H9 (cell line): ENCODE measurements around the gene SPRN. TPM values are rescaled to one million over a fixed set of nuclear protein-coding genes. Genes with fewer than 3 reads are reported as not detected.

Source experiments
- DNase-seq: peaks from one replicate; pipeline ENCODE4 v3.0.0-alpha.2; 2017
- H2AFZ ChIP-seq: one replicate; pipeline ENCODE4 v1.6.1; 2013; ENCODE audit warnings: mild to moderate bottlenecking, low read length, control low read depth, moderate library complexity
- H2AK5ac ChIP-seq: 2 replicates; pipeline ENCODE4 v1.6.1; 2013; ENCODE audit warnings: low read length, control low read depth, mixed read lengths; ENCODE audit not compliant: insufficient read length
- H2BK120ac ChIP-seq: one replicate; pipeline ENCODE4 v1.6.1; 2013; ENCODE audit warnings: low read depth, mild to moderate bottlenecking, low read length, control low read depth, inconsistent platforms; ENCODE audit not compliant: poor library complexity, severe bottlenecking
- H2BK12ac ChIP-seq: 2 replicates; pipeline ENCODE4 v1.6.1; 2013; ENCODE audit warnings: low read length, control low read depth, mixed read lengths, low read depth; ENCODE audit not compliant: insufficient read length
- H2BK15ac ChIP-seq: 2 replicates; pipeline ENCODE4 v1.6.1; 2013; ENCODE audit warnings: low read depth, low read length, control low read depth
- H2BK20ac ChIP-seq: one replicate; pipeline ENCODE4 v1.6.1; 2013; ENCODE audit warnings: low read depth, mild to moderate bottlenecking, low read length, control low read depth, inconsistent platforms; ENCODE audit not compliant: poor library complexity, severe bottlenecking
- H2BK5ac ChIP-seq: 2 replicates; pipeline ENCODE4 v1.6.1; 2013; ENCODE audit warnings: low read length, control low read depth, mixed read lengths; ENCODE audit not compliant: insufficient read length
- H3K14ac ChIP-seq: 2 replicates; pipeline ENCODE4 v1.6.1; 2013; ENCODE audit warnings: low read length, control low read depth; ENCODE audit not compliant: insufficient read depth
- H3K18ac ChIP-seq: 2 replicates; pipeline ENCODE4 v1.6.1; 2013; ENCODE audit warnings: low read depth, mild to moderate bottlenecking, mixed read lengths, low read length, control low read depth; ENCODE audit not compliant: insufficient read length
- H3K23ac ChIP-seq: 2 replicates; pipeline ENCODE4 v1.6.1; 2013; ENCODE audit warnings: low read length, control low read depth, mixed read lengths, low read depth; ENCODE audit not compliant: insufficient read length
- H3K23me2 ChIP-seq: 2 replicates; pipeline ENCODE4 v1.6.1; 2013; ENCODE audit warnings: low read depth, mild to moderate bottlenecking, mixed read lengths, low read length, control low read depth; ENCODE audit not compliant: insufficient read length, poor library complexity, severe bottlenecking
- H3K27ac ChIP-seq: 2 replicates; pipeline ENCODE4 v1.5.1; 2013; ENCODE audit warnings: low read length, control low read depth, mixed read lengths, low read depth; ENCODE audit not compliant: insufficient read length
- H3K27me3 ChIP-seq: 2 replicates; pipeline ENCODE4 v1.6.1; 2013; ENCODE audit warnings: low read length, control low read depth, inconsistent platforms; ENCODE audit not compliant: insufficient read depth
- H3K4ac ChIP-seq: 2 replicates; pipeline ENCODE4 v1.6.1; 2013; ENCODE audit warnings: low read depth, mild to moderate bottlenecking, control low read depth, inconsistent platforms, low read length, moderate library complexity
- H3K4me1 ChIP-seq: 2 replicates; pipeline ENCODE4 v1.6.1; 2013; ENCODE audit warnings: low read length, control low read depth, inconsistent platforms; ENCODE audit not compliant: insufficient read depth
- H3K4me2 ChIP-seq: 2 replicates; pipeline ENCODE4 v1.6.1; 2013; ENCODE audit warnings: low read length, control low read depth, mixed read lengths; ENCODE audit not compliant: insufficient read length, insufficient read depth
- H3K56ac ChIP-seq: 2 replicates; pipeline ENCODE4 v1.6.1; 2013; ENCODE audit warnings: low read depth, mild to moderate bottlenecking, mixed read lengths, low read length, control low read depth; ENCODE audit not compliant: insufficient read length
- H3K79me1 ChIP-seq: 2 replicates; pipeline ENCODE4 v1.6.1; 2013; ENCODE audit warnings: low read depth, mild to moderate bottlenecking, moderate library complexity, low read length, control low read depth, inconsistent platforms; ENCODE audit not compliant: insufficient read depth, poor library complexity, severe bottlenecking
- H3K79me2 ChIP-seq: 2 replicates; pipeline ENCODE4 v1.6.1; 2013; ENCODE audit warnings: low read length, control low read depth, inconsistent platforms; ENCODE audit not compliant: insufficient read depth
- H3K9ac ChIP-seq: 2 replicates; pipeline ENCODE4 v1.6.1; 2013; ENCODE audit warnings: low read length, control low read depth, mixed read lengths; ENCODE audit not compliant: insufficient read length; ENCODE audit errors: extremely low read depth
- H3K9me3 ChIP-seq: one replicate; pipeline ENCODE4 v1.6.1; 2013; ENCODE audit warnings: low read depth, low read length, inconsistent platforms; ENCODE audit not compliant: control insufficient read depth
- H3T11ph ChIP-seq: one replicate; pipeline ENCODE4 v1.6.1; 2013; ENCODE audit warnings: mild to moderate bottlenecking, low read length, control low read depth, inconsistent platforms
- H4K20me1 ChIP-seq: one replicate; pipeline ENCODE4 v1.6.1; 2013; ENCODE audit not compliant: control insufficient read depth, insufficient read length, insufficient read depth
- H4K5ac ChIP-seq: 2 replicates; pipeline ENCODE4 v1.6.1; 2013; ENCODE audit warnings: low read depth, mild to moderate bottlenecking, mixed read lengths, low read length, control low read depth; ENCODE audit not compliant: insufficient read length
- H4K8ac ChIP-seq: replicated peaks from 2 replicates; pipeline ENCODE4 v1.6.1; 2013; ENCODE audit warnings: low read length, control low read depth, mixed read lengths, low read depth; ENCODE audit not compliant: insufficient read length
- H4K91ac ChIP-seq: 2 replicates; pipeline ENCODE4 v1.6.1; 2013; ENCODE audit warnings: low read depth, mild to moderate bottlenecking, moderate library complexity, mixed read lengths, low read length, control low read depth; ENCODE audit not compliant: insufficient read length
- H3K27ac Mint-ChIP-seq, 3 experiments: 2 replicates in 2 of 3; 3 replicates in 1 of 3; pipeline ENCODE4 v1.8.0; 2020 to 2021; ENCODE audit warnings: mixed read lengths in 3 of 3, mild to moderate bottlenecking in 1 of 3, moderate library complexity in 1 of 3
- H3K27me3 Mint-ChIP-seq: 2 replicates; pipeline ENCODE4 v1.8.0; 2021; ENCODE audit warnings: low read depth, mild to moderate bottlenecking, moderate library complexity, mixed read lengths
- H3K36me3 Mint-ChIP-seq, 3 experiments: 2 replicates in 2 of 3; 3 replicates in 1 of 3; pipeline ENCODE4 v1.8.0; 2020 to 2021; ENCODE audit warnings: low read depth in 3 of 3, mixed read lengths in 3 of 3; ENCODE audit not compliant: insufficient read depth in 1 of 3
- H3K4me1 Mint-ChIP-seq, 2 experiments: 2 replicates each; pipeline ENCODE4 v1.8.0; 2020; ENCODE audit warnings: mixed read lengths in 2 of 2
- H3K4me3 Mint-ChIP-seq, 2 experiments: 2 replicates in 1 of 2; 3 replicates in 1 of 2; pipeline ENCODE4 v1.8.0; 2020 to 2021; ENCODE audit warnings: mild to moderate bottlenecking in 2 of 2, mixed read lengths in 2 of 2, moderate library complexity in 1 of 2
- H3K9me3 Mint-ChIP-seq, 2 experiments: 2 replicates in 1 of 2; 3 replicates in 1 of 2; pipeline ENCODE4 v1.8.0; 2020; ENCODE audit warnings: mild to moderate bottlenecking in 2 of 2, mixed read lengths in 2 of 2, moderate library complexity in 1 of 2
- CTCF ChIP-seq: fragments of 200-600 bp; sonication (generic); conservative IDR thresholded peaks from 3 replicates; pipeline ENCODE4 v1.8.0; 2021; ENCODE audit warnings: antibody characterized with exemption, mild to moderate bottlenecking
- WGBS: extraction: QIAGEN DNeasy Blood & Tissue Kit; methylation state at CpG from one replicate; pipeline ENCODE4 v1.1.7; 2013; ENCODE audit warnings: missing lambda C conversion rate, low lambda C conversion rate, mixed read lengths; ENCODE audit not compliant: insufficient read length; ENCODE audit errors: extremely low coverage; 5-methylcytosine and 5-hydroxymethylcytosine counted together
- total RNA-seq: library from RNA; stranded (reverse); gene quantifications from 2 replicates; pipeline ENCODE4 v1.2.1, GENCODE V29; 2021

Gene SPRN
- total RNA-seq, 1 experiment from 2014 or later: 0.42 TPM

- no peak overlapping the region for H2AK5ac ChIP-seq
- H2BK120ac ChIP-seq: no peak overlapping the region
- no peak for TF ChIP-seq CTCF
- no peak overlapping the region for H2BK12ac ChIP-seq
- no peaks in the 10 kb centered on the region for H3K23me2 ChIP-seq
- H3K18ac ChIP-seq: no peak overlapping the region
- H3K9ac ChIP-seq: no peak overlapping the region
- no peak overlapping the region for H3K56ac ChIP-seq
- no peak overlapping the region for H3K4me2 ChIP-seq
- H3K4ac ChIP-seq: no peak overlapping the region
- no peaks in the 10 kb centered on the region for H3K27me3 ChIP-seq
- no peak overlapping the region for H4K91ac ChIP-seq
- H3K79me1 ChIP-seq: no peaks in the 10 kb centered on the region
- no peaks in the 10 kb centered on the region for H3K4me1 ChIP-seq
- H2BK20ac ChIP-seq: no peak overlapping the region
- no peak overlapping the region for H3K27ac Mint-ChIP-seq
- H3K23ac ChIP-seq: no peak overlapping the region
- H3K4me1 Mint-ChIP-seq: no peaks in the 10 kb centered on the region
- H3K14ac ChIP-seq: no peak overlapping the region
- peaks cover 76% of the 10 kb centered on the region for H3K9me3 ChIP-seq
- no peak overlapping the region for H3T11ph ChIP-seq
- no peaks in the 10 kb centered on the region for H3K79me2 ChIP-seq
- peaks cover 82 to 93% of the 10 kb centered on the region in 2 experiments for H3K9me3 Mint-ChIP-seq
- H3K36me3 Mint-ChIP-seq: peaks cover 14 to 39% (median 22%) of the 10 kb centered on the region in 3 experiments
- H3K27me3 Mint-ChIP-seq: peaks cover 6% of the 10 kb centered on the region
- no peaks in the 10 kb centered on the region for H4K20me1 ChIP-seq
- WGBS: no CpG with 5 or more reads among the region's 11 CpGs
- no peak overlapping the region for H2BK15ac ChIP-seq
- DNase-seq: no peak
- H2BK5ac ChIP-seq: no peak overlapping the region
- no peak overlapping the region for H4K5ac ChIP-seq
- H2AFZ ChIP-seq: no peak overlapping the region
- no peak overlapping the region for H3K4me3 Mint-ChIP-seq
- no peak overlapping the region for H4K8ac ChIP-seq
- no peak overlapping the region for H3K27ac ChIP-seq
Observed at GRCh38 chr10:133446979-133447378, 22.6 kb upstream of the SPRN start.
